HFF-Myc (cell line): Measurements from ENCODE around the gene UXS1.

Experiments used
- DNase-seq: peaks from one replicate; pipeline ENCODE4 v3.0.0-alpha.2; 2011; ENCODE audit warnings: low read depth; ENCODE audit errors: extremely low read depth
- H3K4me3 ChIP-seq: replicated peaks from 2 replicates; pipeline ENCODE4 v1.5.1; 2011; ENCODE audit warnings: low read depth, mild to moderate bottlenecking, control low read depth, low read length
- TF ChIP-seq, protein P1 (sequence below): IDR thresholded peaks from 2 replicates; pipeline ENCODE4 v1.5.1; 2012; ENCODE audit warnings: mild to moderate bottlenecking, low read depth, low read length, control low read depth; ENCODE audit errors: missing control alignments

The UXS1 gene

DNA sequence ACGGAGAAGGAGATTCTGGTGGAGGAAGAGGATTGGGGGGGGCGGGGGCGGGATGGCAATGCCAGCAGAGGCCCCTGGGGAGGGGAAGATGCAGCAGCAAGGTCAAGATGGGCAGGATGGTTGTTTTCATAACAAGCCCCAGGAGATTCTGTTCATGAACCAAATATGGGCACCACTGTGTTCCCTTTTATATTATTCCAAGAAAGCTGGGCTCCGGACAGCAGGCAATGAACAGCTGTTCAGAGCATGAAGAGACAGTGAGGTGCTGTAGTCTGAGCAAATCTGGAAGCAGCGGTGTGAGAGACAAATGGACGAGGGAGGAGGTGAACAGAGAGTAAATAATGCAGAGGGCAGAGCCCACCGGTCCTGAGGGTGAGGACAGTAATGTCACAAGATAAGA lies 20.0 kb downstream of the UXS1 start:
- TF ChIP-seq, protein P1, sequence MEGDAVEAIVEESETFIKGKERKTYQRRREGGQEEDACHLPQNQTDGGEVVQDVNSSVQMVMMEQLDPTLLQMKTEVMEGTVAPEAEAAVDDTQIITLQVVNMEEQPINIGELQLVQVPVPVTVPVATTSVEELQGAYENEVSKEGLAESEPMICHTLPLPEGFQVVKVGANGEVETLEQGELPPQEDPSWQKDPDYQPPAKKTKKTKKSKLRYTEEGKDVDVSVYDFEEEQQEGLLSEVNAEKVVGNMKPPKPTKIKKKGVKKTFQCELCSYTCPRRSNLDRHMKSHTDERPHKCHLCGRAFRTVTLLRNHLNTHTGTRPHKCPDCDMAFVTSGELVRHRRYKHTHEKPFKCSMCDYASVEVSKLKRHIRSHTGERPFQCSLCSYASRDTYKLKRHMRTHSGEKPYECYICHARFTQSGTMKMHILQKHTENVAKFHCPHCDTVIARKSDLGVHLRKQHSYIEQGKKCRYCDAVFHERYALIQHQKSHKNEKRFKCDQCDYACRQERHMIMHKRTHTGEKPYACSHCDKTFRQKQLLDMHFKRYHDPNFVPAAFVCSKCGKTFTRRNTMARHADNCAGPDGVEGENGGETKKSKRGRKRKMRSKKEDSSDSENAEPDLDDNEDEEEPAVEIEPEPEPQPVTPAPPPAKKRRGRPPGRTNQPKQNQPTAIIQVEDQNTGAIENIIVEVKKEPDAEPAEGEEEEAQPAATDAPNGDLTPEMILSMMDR = no peak
- H3K4me3 ChIP-seq = no peak overlapping the region
- no peak for DNase-seq

DNA sequence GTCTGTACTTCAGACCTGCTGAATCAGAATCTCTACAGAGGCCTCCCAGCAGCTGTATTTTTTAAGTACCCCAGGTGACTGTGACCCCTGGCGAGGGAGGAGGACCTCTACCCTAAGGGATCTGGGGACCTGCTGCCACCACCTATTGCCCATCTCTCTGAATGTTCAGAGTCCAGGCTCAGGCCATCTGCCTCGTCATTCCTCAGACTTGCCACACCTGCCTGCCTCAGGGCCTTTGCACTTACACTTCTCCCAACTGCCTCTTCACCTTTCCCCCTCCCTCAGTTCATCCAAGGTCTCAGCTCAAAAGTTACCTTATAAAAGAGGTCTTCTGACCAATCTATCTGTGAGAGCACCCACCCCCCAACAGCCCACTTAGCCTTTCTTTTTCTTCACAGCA lies 21.5 kb downstream of the UXS1 start:
- TF ChIP-seq, protein P1 = no peak
- no peak overlapping the region for H3K4me3 ChIP-seq
- no peak for DNase-seq

DNA sequence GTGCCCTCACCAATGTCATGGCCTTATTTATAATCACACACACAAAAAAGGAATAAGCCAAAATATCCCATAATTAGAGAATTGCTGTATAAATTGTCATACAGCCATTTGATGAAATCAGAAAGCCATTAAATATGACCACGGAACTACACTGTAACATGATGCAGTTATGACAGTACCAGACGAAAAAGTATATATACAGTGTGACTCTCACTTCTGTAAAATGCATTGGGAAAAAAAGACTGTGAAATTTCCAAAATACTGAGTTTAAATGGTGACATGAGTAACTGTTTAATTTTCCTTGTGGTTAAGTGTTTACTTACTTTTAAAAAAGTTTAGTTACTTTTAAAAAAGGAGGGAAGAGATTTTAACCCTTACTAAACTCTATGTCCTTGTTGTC lies 25.4 kb downstream of the UXS1 start:
- TF ChIP-seq, protein P1 = no peak
- H3K4me3 ChIP-seq = no peak overlapping the region
- DNase-seq = no peak

DNA sequence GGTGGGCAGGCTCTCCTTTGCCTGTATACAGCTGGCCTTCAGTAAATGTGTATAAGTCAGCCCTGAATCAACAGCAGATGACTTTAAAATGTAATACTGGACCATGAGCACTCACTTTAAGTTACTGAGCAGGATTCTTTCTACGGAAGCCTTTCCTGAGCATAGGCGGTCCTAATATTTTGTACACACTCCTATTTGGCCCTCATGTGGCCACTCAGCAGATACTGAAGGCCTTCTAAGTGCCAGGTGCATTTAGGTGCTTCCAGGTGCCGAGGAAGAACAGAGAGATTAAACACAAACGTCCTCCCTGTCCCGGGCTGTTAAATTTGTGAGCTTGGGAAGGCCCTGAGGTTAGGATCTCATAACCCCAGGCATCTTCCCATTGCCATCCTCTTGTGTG lies 27.0 kb downstream of the UXS1 start:
- DNase-seq = no peak
- no peak overlapping the region for H3K4me3 ChIP-seq
- TF ChIP-seq, protein P1 = no peak

DNA sequence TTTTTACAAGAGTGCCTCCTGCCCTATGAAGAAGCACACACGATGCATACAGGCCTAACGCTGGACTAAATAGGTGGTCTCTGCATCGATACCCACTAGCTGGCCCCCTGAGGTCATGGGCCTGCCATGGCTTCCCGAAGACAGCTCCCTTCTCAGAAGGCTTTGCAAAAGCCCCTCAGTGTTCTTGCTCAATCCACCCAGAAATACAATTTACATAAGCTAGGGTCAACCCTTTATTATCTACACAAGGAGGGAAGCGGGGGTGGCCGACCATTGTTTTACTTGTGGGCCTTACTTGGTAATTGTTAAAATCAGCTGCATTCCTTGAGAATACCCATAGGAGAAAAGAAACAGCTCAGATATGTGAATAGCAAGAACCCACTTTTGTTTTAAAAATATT lies 28.5 kb downstream of the UXS1 start:
- H3K4me3 ChIP-seq = no peak overlapping the region
- no peak for DNase-seq
- TF ChIP-seq, protein P1 = no peak

DNA sequence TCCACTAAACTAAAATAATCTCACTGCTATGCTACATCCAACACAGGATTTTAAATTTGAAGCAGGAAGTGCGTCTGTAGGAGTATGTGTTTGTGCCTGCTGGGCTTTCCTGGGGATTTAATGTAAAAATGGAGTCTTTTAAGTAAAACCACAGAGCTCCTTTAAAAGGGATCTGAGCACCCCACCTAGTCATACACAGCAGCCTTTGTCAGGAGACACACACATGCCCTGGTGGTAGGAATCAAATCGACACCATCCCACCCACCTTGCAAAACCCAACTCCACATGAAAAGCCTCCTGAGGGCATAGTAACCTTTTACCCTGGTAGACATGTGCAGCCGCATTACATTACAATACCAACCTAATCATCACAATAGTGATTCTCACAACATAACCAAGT lies 29.1 kb downstream of the UXS1 start:
- no peak for DNase-seq
- TF ChIP-seq, protein P1 = no peak
- no peak overlapping the region for H3K4me3 ChIP-seq

DNA sequence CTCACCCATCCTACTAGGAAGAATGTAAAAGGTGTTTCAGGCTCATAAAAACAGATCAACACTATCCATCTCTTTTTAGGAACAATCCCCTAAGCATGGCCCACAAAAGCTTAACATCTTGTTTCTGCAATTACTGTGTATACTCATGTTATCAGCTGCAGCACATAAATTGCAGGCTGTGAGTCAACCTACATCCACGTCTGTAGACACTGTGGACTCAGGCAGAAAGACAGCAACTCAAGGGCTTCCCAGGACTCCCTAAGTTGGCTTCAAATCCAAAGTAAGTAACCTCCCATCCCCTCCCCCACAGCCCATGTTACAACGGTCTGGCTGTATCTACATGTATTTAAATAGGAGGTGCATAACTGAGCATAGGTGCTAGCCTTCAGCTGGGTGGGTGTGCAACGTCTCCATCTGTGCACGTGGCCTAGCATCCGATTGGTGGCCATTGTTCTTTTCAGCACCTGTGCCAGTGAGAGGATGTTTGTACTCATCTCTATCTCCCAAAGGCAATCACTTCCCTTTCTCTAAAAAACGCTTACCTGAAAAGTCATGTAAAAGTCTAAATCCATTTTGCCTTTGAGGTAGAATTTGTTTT lies 30.1 kb downstream of the UXS1 start:
- no peak for DNase-seq
- TF ChIP-seq, protein P1 = no peak
- no peak overlapping the region for H3K4me3 ChIP-seq
